Breast epithelium (tissue), 3 donors: ENCODE results near the gene PAM16.

Experiments
- POLR2A ChIP-seq: fragments of 450-650 bp; IDR thresholded peaks from one replicate; pipeline ENCODE4 v1.6.1; 2016; ENCODE audit warnings: antibody characterized with exemption, mild to moderate bottlenecking, moderate library complexity
- POLR2AphosphoS5 ChIP-seq, 3 donors: sonication (generic); formaldehyde crosslinking; IDR thresholded peaks; one replicate each; pipeline ENCODE4 v1.6.1; 2017; ENCODE audit warnings: antibody characterized with exemption in 3 of 3
- TF ChIP-seq, protein P1 (sequence below), 3 donors: fragments of 450-650 bp; IDR thresholded peaks; one replicate each; pipeline ENCODE4 v1.5.1; 2016 to 2017; ENCODE audit warnings: antibody characterized with exemption in 3 of 3, mild to moderate bottlenecking in 3 of 3, moderate library complexity in 3 of 3

DNA sequence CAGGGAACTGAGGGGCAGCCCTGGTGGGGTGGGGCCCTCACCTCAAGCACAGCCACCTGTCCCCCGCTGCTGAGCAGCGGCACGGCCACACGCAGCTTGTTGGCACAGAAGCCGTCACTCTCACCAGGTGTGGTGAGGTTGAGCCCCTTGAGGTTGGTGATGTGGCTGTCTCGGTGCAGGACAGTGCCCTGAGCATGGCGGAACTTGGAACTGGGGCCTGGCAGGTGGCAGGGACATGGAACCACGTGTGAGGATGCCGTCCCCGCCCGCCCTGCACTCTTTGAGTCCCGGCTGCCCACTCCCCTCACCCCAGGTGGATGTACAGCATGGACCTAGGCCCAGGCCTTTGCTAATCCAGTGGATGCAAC is 10.8 kb upstream of the PAM16 start:
- TF ChIP-seq, protein P1, sequence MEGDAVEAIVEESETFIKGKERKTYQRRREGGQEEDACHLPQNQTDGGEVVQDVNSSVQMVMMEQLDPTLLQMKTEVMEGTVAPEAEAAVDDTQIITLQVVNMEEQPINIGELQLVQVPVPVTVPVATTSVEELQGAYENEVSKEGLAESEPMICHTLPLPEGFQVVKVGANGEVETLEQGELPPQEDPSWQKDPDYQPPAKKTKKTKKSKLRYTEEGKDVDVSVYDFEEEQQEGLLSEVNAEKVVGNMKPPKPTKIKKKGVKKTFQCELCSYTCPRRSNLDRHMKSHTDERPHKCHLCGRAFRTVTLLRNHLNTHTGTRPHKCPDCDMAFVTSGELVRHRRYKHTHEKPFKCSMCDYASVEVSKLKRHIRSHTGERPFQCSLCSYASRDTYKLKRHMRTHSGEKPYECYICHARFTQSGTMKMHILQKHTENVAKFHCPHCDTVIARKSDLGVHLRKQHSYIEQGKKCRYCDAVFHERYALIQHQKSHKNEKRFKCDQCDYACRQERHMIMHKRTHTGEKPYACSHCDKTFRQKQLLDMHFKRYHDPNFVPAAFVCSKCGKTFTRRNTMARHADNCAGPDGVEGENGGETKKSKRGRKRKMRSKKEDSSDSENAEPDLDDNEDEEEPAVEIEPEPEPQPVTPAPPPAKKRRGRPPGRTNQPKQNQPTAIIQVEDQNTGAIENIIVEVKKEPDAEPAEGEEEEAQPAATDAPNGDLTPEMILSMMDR (IDR thresholded peaks at IDR 0.05) = no peak
- TF ChIP-seq POLR2AphosphoS5 (IDR thresholded peaks at IDR 0.05) (no peak), POLR2A (no peak)
